ENCODE measurements around the gene TOR1AIP1. TPM values are rescaled to one million over a fixed set of nuclear protein-coding genes. Genes with fewer than 3 reads are reported as not detected.

Gene TOR1AIP1
- total RNA-seq (2022; extraction: Qiagen RNA extraction): 27.3 to 34.1 TPM (median 28.3 TPM) in 5 replicates

GRCh38 chr1:179882253-179883039 is at the start of gene TOR1AIP1:
Gene TOR1AIP1, plus strand, starts transcription at chr1:179882285. Its CDS starts 218 bp downstream, at chr1:179882503.

DNA sequence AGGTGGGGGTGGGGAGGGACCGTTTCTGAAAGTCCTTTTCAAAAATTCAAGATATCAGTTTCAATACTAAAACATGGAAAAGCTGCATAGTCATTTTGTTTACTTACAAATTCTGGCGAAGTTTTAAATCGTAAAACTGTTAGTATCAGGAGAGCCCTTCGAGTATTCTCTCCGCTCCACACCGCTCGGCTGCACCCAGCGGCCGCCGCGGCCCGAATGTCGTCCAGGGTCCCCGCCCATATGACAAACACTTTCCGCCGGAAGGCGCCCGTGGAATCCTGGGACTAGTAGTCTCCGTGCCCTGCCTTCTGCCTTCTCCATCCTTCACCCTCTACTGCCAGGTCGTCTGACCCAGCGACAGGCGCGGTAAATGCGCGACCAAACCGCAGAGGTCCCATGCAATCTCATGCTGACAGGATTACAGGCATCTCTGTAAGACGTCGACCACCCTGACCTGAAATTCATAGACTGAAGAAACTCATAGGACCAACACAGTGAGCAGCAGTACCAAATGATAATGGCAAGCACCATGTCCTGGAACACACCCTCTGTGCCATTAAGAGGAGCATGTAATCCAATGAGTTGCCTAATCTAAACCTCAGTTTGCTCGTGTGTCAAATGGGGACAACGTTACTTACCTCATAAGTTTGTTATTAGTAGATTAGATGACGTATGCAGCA is 4.4 kb upstream of the TOR1AIP1 start, which contains the start of gene TOR1AIP2:
TOR1AIP2 (minus strand) TSS at position 218 of the 680 bp plus-strand sequence. CDS start 25,138 bp downstream, outside the sequence.

GRCh38 chr1:179954493-179955286 is 72.6 kb downstream of the TOR1AIP1 start, which contains the start of gene CEP350:
Gene CEP350, plus strand, starts transcription at chr1:179954810. Its CDS starts 31,372 bp downstream, at chr1:179986182.

Other genes starting within 250 kb of the TOR1AIP1 start
- 0.02 TPM in 2 of 5 replicates, not detected in the others for gene FAM163A, start 139.0 kb upstream of the TOR1AIP1 start, total RNA-seq (2022; extraction: Qiagen RNA extraction)
- 15.4 to 20.0 TPM (median 17.5 TPM) in 5 replicates for gene TOR1AIP2, start 4.5 kb upstream of the TOR1AIP1 start, total RNA-seq (2022; extraction: Qiagen RNA extraction)
- gene CEP350, start 72.5 kb downstream of the TOR1AIP1 start, total RNA-seq (2022; extraction: Qiagen RNA extraction): 8.4 to 14.1 TPM (median 10.8 TPM) in 5 replicates

Measured in A549 treated with AZD2906 at 1 μM for 4 hours (cell line).